ENCODE results near the gene TOMM5. TPM values are rescaled to one million over a fixed set of nuclear protein-coding genes. Genes with fewer than 3 reads are reported as not detected.
A peak's percentile ranks its signal among the peaks of the same experiment; 100 is the strongest.

Gene TOMM5
- polyA plus RNA-seq, 1 of the 3 experiments (the other 2 are of a cell fraction) = 255 TPM

GRCh38 chr9:37559125-37559524 is 33.3 kb downstream of the TOMM5 start:
- no peaks in the 10 kb centered on the region for H3K9me2 ChIP-seq
- H3K4me1 ChIP-seq (ENCODE audit: control insufficient read depth in 1 of 2, insufficient read depth in 2 of 2, low read depth in 1 of 2, low read length in 1 of 2) = no peaks in the 10 kb centered on the region
- H3K4me2 ChIP-seq = no peak overlapping the region
- no peak overlapping the region for H2AFZ ChIP-seq (ENCODE audit: low read depth)
- DNase-seq = no peak
- H4K20me1 ChIP-seq (ENCODE audit: insufficient read depth) = no peaks in the 10 kb centered on the region
- ChIA-PET POLR2A (no interaction called here), CTCF (no interaction called here)
- H3K27me3 ChIP-seq (ENCODE audit: insufficient read depth) = no peaks in the 10 kb centered on the region
- no peaks in the 10 kb centered on the region for H3K79me2 ChIP-seq (ENCODE audit: insufficient read depth)
- WGBS (ENCODE audit: low lambda C conversion rate) = 92% methylated on average over 1 of the region's 1 CpG
- no peak overlapping the region for H3K27ac ChIP-seq (ENCODE audit: low read depth in 2 of 2, low read length in 1 of 2)
- H3K36me3 ChIP-seq (replicated peaks in 1 of 2; ENCODE audit: control insufficient read depth in 1 of 2, insufficient read depth in 2 of 2, low read length in 1 of 2) = peaks cover 3 to 5% of the 10 kb centered on the region in 2 experiments
- no peaks in the 10 kb centered on the region for H3F3A ChIP-seq (replicated peaks; ENCODE audit: insufficient read depth)
- H3K9ac ChIP-seq = no peak overlapping the region
- TF ChIP-seq RFX5 (IDR thresholded peaks at IDR 0.05; ENCODE audit: low read length) (no peak), CTCF (IDR thresholded peaks at IDR 0.05) (no peak), MAX (IDR thresholded peaks at IDR 0.05; ENCODE audit: low read depth) (no peak), ZBTB33 (IDR thresholded peaks at IDR 0.05; ENCODE audit: borderline replicate concordance, low read depth) (no peak), IRF3 (IDR thresholded peaks at IDR 0.05; ENCODE audit: low read depth, low read length) (no peak), ELF1 (IDR thresholded peaks at IDR 0.05) (no peak), EP300 (IDR thresholded peaks at IDR 0.05; ENCODE audit: borderline replicate concordance in 1 of 2, low read depth in 1 of 2, low read length in 1 of 2) (no peak)
- no peaks in the 10 kb centered on the region for H3K9me3 ChIP-seq
- no peak overlapping the region for H3K4me3 ChIP-seq (ENCODE audit: low read depth in 2 of 2, low read length in 1 of 2)

- Histone ChIP-seq H3K4me3 (ENCODE audit: low read depth in 2 of 2, low read length in 1 of 2) (no peak overlapping the region), H3F3A (replicated peaks; ENCODE audit: insufficient read depth) (no peaks in the 10 kb centered on the region), H3K4me1 (ENCODE audit: control insufficient read depth in 1 of 2, insufficient read depth in 2 of 2, low read depth in 1 of 2, low read length in 1 of 2) (no peaks in the 10 kb centered on the region), H3K9me2 (no peaks in the 10 kb centered on the region), H3K79me2 (ENCODE audit: insufficient read depth) (no peaks in the 10 kb centered on the region), H3K27me3 (ENCODE audit: insufficient read depth) (no peaks in the 10 kb centered on the region), H3K4me2 (no peak overlapping the region), H3K36me3 (replicated peaks in 1 of 2; ENCODE audit: control insufficient read depth in 1 of 2, insufficient read depth in 2 of 2, low read length in 1 of 2) (peaks cover 0 to 3% of the 10 kb centered on the region in 2 experiments), H3K27ac (ENCODE audit: low read depth in 2 of 2, low read length in 1 of 2) (peak overlapping the region in 1 of 2 experiments; percentile 58; a peak in 2 of 4 replicates), H3K9me3 (no peaks in the 10 kb centered on the region), H4K20me1 (ENCODE audit: insufficient read depth) (no peaks in the 10 kb centered on the region; the same call in 1 of the 2 replicates), H3K9ac (no peak overlapping the region), H2AFZ (ENCODE audit: low read depth) (no peak overlapping the region)
- no peak for DNase-seq
- ChIA-PET CTCF (interaction anchor here (0.7 to 1.6 kb wide), 2 partner anchors 8 to 357 kb away, joined by 3 read pairs; no protein-coding TSS in a partner anchor), POLR2A (no interaction called here)
- no peak for TF ChIP-seq SIN3A (IDR thresholded peaks at IDR 0.05; ENCODE audit: borderline replicate concordance, low read depth, low read length)
- TF ChIP-seq RXRA (IDR thresholded peaks at IDR 0.05; ENCODE audit: borderline replicate concordance, low read depth) = no peak
- no peak for TF ChIP-seq CHD2 (IDR thresholded peaks at IDR 0.05; ENCODE audit: low read length, partially characterized antibody)
- TF ChIP-seq MAX (IDR thresholded peaks at IDR 0.05; ENCODE audit: low read depth) = no peak
- 0 out of 2 replicates have a peak, but pooled peaks have one; percentile 21 for TF ChIP-seq JUND (IDR thresholded peaks at IDR 0.05)
- TF ChIP-seq PBX3 (IDR thresholded peaks at IDR 0.05) = peak; percentile 21; the same call in 1 of the 2 replicates
- no peak for TF ChIP-seq NFIC (IDR thresholded peaks at IDR 0.05; ENCODE audit: borderline replicate concordance)
- TF ChIP-seq FOSL2 (IDR thresholded peaks at IDR 0.05; ENCODE audit: borderline replicate concordance, low read depth) = 0 out of 2 replicates have a peak, but pooled peaks have one; percentile 2
- TF ChIP-seq RAD21 (IDR thresholded peaks at IDR 0.05; ENCODE audit: low read length) = no peak
- TF ChIP-seq SMC3 (IDR thresholded peaks at IDR 0.05; ENCODE audit: low read depth, low read length) = no peak
- no peak for TF ChIP-seq USF2 (IDR thresholded peaks at IDR 0.05; ENCODE audit: borderline replicate concordance, low read depth, low read length)
- no peak for TF ChIP-seq TAF1 (IDR thresholded peaks at IDR 0.05; ENCODE audit: borderline replicate concordance, low read depth, low read length)
- no peak for TF ChIP-seq POLR2AphosphoS5 (IDR thresholded peaks at IDR 0.05; ENCODE audit: low read depth, low read length)
- peak; percentile 42; the same call in 1 of the 2 replicates for TF ChIP-seq TCF12 (IDR thresholded peaks at IDR 0.05)
Observed at GRCh38 chr9:37555786-37556185, 36.6 kb downstream of the TOMM5 start.
